GM19372 (cell line): ENCODE measurements around the gene SNRPB.
"Not testable (repeated sequence)": the region's sequence is repeated elsewhere in the genome, so short reads cannot be mapped to it uniquely, and the experiment has no call there.

ENCODE experiments used
- ATAC-seq: cut with Tn5 transposase; IDR thresholded peaks from one replicate; pipeline ENCODE4 v1.9.1; 2021; ENCODE audit warnings: mild to moderate bottlenecking, low read depth, moderate library complexity; ENCODE audit not compliant: unreplicated experiment

The SNRPB gene

DNA sequence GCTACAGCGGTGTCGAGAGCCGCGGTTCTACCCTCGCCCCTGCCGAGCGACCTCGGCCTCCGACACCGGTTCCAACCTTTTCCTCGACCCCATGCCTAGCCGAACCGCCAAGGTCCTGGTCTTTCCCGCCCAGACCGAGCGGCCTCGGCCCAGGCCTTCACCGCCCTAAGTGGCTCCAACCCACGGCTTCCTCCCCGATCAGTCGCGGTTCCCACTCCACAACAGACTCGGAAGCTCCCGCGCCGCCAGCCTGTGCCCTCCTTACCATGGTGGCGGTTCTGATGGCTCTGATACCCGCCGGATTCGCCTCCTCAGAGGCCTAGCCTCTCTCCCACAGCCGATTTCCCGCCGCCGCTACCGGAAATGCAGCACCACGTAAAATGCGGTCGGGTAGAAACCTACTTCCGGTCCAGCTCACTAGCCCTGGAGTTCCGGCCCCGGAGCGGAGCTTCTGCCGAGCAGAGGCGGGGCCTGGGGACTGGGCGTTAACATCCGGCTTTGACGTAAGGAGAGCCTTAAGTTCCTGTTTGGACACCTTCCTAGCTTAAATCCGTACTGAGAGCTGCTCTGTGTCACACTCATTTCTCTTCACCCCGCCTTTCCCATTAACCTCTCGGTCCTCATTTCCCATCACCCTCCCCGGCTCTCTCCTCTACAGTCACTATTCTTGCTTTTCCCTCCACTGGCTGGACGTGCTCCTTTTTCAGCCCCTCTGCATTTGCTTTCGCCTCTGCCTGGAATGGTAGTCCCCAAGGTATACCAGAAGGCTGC is at the start of gene SNRPB:
SNRPB (minus strand) TSS at position 367 of the 771 bp plus-strand sequence; CDS start at position 268, 99 bp downstream.
- ATAC-seq = peak; percentile 91

DNA sequence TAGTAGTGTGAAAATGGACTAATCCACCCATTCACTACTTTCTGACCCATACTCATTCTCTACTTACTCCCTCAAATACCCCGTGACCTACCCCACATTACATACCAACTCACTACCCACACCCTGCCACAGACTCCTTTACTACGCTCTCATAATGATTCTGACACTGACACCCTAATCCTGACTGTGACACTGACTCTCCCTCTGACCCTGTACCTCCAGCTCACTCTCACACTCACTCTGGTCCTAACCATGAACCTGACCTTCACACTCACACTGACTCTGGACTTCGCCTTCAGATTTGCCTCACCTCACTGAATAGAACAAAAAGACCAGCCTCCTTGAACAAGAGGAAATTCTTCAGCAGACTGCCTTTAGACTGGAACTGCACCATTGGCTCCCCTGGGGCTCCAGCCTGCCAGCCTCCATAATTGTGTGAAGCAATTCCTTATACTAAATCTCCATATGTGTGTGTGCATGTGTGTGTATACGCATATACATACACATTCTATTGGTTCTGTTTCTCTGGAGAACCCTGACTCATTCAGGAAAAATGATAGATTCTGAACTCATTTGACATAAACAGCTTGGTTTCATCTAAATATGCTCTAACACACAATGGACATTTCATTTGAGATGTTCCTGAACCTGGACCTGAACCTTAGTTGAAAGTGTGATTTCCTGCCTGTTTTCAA is 48.7 kb upstream of the SNRPB start:
- no peak for ATAC-seq

DNA sequence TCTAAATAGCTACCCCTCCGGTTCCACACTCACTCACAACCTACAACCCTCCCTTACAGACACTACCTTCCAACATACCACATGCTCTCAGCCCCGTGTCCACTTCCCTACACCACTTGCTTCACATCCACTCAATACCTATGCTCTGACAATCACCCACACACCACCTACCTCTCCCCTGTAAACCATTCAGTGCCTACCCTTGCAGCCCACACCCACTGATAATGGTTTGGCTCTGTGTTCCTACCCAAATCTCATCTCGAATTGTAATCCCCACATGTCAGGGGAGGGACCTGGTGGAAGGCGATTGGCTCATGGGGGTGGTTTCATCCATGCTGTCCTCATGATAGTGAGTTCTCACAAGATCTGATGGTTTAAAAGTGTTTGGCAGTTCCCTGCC is 48.0 kb upstream of the SNRPB start:
- ATAC-seq = no peak

DNA sequence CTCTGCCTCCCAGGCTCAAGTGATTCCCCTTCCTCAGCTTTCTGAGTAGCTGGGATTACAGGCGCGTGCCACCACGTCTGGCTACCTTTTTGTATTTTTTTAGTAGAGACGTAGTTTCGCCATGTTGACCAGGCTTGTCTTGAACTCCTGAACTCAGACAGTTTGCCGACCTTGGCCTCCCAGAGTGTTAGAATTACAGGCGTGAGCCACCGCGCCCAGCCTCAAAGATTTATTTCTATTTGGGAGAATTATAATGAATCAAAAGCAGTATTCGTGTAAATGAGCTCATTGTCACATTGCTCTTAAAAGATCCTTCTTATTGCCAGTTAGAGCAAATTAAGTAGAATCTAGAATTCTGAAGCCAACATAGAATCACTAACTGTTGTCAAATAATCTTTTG is 47.5 kb upstream of the SNRPB start:
- ATAC-seq = no peak

DNA sequence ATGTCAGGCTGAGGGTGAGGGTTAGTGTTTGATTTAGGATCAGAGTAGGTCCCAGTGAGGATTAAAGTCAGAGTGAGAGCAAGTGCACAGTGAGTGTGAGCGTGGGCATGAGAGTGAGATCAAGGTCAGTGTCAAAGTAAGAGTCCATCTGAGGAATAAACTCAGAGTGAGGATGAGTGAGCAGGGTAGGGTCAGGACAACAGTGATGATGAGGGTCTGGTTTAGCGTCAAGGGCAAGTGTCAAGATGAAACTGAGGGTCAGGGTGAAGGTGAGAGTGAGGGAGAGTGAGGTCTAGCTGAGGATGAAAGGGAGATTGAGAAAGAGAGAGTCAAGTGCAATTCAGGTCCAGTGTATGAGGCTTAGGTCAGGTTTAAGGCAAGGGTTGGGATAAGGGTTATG is 45.8 kb upstream of the SNRPB start:
- ATAC-seq = no peak

DNA sequence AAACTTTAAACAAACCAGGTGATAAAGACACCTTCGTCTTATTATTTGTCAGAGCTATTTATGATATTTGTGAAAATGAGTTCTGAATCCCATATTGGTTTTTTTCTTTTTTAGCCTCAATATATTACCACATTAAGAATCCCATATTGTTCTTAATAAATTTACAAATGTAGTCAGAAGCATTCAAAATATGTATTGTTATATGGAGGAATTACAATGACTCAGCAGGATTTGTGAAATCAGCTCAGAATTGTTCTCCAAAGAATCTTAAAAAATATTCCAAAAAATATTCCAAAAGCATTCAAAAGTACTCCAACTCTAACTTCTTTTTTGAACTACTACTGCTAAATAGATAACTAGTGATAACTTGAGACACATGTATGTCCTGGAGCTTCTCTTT is 44.6 kb upstream of the SNRPB start:
- ATAC-seq = no peak

DNA sequence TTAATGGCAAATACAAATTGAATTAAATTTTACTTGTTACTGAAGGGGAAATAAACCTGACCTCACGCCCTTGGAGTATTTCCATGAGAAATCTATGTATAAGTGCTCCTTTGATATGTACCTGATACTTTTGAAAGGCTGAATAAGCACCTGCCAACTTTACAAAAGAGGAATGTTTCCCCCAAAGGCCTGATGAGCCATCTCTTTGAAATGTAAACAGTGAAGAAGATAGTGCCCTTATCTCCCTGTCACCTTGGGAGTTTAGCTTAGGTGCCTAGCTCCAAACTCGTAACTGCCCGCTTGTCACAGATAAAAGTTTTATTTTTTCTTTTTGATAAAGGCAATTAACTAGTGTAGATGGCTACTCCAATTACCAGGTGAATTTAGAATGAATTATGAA is 39.2 kb upstream of the SNRPB start:
- no peak for ATAC-seq

DNA sequence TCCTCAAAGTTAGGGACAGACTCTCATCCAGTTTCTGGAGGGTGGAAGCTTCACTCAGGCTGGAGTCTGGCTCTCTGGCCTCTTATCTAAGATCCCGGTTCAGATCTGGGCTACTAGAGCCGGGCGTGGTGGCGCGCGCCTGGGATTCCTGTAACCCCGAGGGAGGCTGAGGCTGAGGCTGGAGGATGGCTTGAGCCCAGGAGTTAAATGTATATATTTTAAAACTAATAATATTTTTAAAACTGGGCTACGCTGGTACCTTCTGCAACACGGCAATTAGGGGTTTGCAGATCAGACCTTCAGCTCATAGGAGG is 38.8 kb upstream of the SNRPB start:
- ATAC-seq = no peak

DNA sequence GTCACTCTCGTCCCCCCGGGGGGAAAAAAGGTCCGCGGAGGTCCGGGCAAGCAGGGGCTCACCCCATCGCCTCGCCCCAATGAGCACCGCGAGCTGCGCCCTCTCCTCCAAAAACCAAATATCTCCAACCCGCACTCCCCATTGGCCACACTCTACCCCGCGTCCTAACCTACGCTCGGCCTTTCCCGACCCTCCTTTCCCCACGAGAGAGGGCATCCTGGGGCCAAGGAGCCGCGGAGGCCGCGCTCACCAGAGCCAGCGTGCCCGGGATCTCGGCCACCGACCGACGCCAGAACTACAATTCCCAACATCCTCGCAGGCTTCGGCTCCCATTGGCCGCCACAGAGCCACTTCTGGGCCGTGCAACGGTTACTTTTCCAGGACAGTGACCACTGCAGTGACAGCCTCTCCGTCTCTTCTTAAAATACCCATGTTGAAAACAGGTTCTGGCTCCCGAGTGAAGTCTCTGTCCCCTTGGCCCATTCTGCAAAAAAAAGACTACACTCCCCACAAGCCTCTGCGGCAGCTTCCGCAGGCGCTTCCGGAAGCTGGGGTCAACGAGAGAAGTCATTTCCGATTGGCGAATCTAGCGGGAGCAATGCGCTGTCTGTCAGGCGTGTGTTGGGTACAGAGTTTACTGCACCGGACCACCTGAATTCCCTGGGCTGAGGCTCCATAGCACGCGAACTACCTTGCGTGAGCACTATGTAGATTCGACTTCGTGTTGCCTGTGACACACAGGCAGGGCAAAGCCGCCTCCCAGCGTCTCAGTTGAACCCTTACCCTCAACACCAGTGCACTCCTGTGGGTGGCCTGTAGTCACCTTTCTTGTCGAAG is 38.3 kb upstream of the SNRPB start, which contains the start of gene ZNF343:
ZNF343 (minus strand) TSS at position 285 of the 837 bp plus-strand sequence. CDS start 15,020 bp downstream, outside the sequence.
- ATAC-seq = peak; percentile 92

DNA sequence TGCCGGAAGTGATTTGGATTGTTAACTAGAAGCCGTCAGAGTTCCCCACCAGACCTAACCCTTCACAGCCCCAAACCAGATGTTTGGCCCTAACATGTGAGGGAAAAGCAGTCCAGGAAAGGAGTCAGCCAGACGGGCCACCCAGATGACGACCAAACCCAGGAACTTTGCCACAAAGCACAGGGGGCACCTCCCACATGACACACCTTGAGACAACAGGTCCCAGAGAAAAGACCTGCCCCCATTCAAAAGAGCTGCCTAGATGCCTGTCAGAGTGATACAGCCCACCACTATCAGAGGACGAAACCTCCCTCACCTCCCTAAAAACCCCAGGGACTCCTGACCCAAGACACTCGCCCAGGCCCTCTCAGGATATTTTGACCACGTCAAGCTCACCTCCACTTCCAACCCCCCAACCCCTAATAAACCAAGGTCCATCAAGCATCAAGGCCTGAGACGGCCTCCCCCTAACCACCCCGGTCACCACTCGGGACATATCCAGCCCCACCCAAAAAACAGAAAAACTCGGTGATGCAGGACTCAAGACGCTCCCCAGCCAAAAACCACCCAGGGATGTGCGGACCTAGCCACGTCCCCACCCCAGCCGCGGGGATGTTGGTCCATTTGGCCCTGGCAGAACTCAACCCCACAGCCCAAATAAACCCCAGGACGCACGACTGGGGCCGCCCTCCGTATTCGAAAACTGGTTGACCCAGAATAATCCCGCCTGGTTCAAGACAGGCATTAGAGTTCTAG is 37.5 kb upstream of the SNRPB start:
- ATAC-seq = no peak

DNA sequence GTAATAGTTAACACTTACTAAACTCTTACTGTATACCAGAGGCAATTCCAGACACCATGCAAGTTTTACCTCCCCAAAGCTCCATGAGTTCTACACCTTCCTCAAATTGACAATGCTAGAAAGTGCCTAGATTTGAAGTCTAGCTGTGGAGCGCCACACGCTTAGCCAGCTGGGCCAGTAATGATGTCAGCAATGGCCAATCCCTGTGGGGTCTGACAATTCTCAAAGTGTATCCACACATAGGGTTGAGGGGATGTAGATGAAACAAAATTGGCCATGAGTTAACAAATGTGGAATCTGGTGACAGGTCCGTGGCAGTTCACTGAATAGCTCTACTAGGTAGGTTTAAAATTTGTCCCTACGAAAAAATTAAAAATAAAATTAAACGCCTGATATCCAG is 36.9 kb upstream of the SNRPB start:
- no peak for ATAC-seq

DNA sequence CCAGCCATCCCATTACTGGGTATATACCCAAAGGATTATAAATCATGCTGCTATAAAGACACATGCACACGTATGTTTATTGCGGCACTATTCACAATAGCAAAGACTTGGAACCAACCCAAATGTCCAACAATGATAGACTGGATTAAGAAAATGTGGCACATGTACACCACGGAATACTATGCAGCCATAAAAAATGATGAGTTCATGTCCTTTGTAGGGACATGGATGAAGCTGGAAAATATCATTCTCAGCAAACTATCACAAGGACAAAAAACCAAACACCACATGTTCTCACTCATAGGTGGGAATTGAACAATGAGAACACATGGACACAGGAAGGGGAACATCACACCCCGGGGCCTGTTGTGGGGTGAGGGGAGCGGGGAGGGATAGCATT is 35.8 kb upstream of the SNRPB start:
- not testable (repeated sequence) for ATAC-seq

DNA sequence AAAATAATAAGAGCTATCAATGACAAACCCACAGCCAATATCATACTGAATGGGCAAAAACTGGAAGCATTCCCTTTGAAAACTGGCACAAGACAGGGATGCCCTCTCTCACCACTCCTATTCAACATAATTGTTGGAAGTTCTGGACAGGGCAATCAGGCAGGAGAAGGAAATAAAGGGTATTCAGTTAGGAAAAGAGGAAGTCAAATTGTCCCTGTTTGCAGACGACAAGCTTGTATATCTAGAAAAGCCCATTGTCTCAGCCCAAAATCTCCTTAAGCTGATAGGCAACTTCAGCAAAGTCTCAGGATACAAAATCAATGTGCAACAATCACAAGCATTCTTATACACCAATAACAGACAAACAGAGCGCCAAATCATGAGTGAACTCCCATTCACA is 34.2 kb upstream of the SNRPB start:
- ATAC-seq = not testable (repeated sequence)

DNA sequence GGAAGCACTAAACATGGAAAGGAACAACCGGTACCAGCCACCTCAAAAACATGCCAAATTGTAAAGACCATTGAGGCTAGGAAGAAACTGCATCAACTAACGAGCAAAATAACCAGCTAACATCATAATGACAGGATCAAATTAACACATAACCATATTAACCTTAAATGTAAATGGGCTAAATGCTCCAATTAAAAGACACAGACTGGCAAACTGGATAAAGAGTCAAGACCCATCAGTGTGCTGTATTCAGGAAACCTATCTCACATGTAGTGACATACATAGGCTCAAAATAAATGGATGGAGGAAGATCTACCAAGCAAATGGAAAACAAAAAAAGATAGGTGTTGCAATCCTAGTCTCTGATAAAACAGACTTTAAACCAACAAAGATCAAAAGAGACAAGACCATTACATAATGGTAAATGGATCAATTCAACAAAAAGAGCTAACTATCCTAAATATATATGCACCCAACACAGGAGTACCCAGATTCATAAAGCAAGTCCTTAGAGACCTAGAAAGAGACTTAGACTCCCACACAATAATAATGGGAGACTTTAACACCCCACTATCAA is 32.3 kb upstream of the SNRPB start:
- not testable (repeated sequence) for ATAC-seq

DNA sequence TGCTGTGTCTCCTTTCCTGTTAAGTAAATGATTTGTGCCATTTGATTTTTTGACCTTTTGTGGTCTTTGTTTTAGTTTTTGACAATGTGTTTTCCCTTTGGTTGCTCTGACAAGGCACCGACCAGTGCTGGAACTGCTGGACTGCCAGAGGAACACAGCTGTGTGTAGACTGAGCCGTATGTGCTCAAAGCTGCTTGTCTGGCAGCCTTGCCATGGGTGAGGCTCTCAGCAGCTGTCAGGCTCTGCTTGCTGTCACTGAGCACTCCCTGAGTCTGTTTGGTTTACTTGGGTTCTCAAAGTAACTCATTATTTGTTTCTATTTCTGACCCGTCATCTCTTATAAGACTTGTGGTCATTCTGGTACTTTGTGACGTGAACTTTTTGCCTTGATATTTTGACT is 15.1 kb upstream of the SNRPB start:
- no peak for ATAC-seq

DNA sequence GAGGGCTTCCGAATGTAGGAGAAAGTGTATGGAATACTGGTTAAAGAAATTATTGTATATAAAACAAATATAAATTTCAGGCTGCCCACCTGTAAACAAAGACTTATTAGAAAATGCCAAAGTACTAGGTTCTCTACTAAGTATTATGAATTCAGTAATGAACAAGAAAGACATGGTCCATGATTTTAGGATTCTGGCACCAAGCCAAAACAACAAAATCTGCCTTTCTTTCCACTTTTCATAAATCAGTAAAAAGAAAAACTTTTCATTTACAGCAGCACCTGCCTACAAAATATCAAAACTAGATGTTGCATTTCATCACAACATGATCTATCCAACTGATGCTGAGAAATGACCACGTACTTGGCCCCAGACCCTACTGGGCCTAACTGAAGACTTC is 14.5 kb upstream of the SNRPB start:
- ATAC-seq = no peak

DNA sequence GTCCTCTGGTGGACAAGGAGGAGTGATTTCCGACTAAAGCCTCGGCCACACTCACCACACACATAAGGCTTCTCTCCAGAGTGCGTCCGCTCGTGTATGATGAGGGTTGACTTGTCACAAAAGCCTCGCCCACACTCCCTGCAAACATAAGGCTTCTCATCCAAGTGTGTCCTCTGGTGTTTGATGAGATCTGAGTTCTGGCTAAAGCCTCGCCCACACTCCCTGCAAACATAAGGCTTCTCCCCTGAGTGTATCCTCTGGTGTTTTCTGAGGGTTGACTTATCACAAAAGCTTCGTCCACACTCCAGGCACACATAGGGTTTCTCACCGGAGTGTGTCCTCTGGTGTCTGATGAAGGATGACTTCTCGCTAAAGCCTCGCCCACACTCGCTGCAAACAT is 12.9 kb upstream of the SNRPB start:
- no peak for ATAC-seq

DNA sequence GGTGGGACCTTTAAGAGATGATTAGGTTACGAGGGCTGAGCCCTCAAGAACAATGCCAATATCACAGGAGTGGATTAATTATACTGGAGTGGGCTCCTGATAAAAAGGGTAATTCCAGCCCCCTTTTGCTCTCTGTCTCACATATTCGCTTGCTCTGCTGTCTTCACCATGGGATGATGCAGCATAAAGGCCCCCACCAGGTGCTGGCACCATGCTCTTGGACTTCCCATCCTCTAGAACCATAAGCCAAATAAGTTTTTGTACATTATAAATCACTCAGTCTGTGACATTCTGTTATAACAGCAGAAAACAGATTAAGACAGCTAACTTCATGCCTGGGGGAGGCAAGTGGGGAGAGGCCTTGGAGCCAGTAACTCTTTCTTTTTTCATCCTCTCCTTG is 9.8 kb upstream of the SNRPB start:
- no peak for ATAC-seq

DNA sequence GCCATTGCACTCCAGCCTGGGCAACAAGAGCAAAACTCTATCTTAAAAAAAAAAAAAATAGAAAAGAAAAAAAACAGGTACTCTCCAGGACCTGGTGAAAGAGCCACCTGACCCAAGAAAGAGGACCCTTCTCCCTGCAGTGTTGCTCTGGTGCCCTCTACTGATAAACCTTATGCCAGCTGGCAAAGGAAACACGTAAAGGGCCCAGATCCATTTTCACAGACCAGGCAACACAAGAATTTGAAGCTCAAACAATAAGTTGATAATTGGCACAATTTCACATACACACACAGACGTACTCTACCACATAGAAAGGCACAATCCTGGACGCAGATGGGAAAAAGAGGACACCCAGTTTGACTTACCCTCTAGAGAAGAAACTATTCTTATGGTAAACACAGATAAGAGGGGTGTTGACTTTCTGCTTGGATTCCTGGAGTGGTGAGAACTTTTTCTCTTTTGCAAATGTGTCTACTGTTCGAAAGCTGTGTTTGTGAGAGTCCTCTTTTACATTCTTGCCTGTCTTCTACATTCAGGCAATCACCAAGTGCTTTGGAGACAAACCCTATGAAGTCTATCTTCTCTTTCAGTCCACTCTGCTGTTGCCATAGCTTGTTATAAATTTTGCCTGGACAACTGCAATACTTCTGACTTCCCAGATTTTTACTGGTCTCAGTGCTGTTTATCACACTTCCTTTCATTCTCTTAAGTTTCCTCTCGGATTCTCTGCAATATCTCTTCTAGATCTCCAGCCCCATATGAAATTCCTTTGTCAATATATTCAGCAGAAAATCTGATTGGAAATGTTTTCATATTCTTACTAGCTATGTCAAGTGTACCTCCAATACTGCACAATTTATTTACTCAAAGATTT is 6.4 kb upstream of the SNRPB start:
- no peak for ATAC-seq
